ENCODE results near the gene WWOX. TPM values are rescaled to one million over a fixed set of nuclear protein-coding genes. Genes with fewer than 3 reads are reported as not detected.

The WWOX gene
- total RNA-seq, 6 experiments from 2014 or later, result 0.46 to 3.4 (median 1.3) TPM

GRCh38 chr16:78760611-78761010 lies 661.2 kb downstream of the WWOX start:
- H3K4me3 Mint-ChIP-seq, result no peak overlapping the region
- no peak for DNase-seq
- peaks cover 12% of the 10 kb centered on the region; the same call in 1 of the 2 replicates for H3K36me3 Mint-ChIP-seq (ENCODE audit: low read depth)
- no peak for TF ChIP-seq CTCF (IDR thresholded peaks at IDR 0.05)
- H3K9me3 Mint-ChIP-seq, result peaks cover 47% of the 10 kb centered on the region
- no peaks in the 10 kb centered on the region for H3K4me1 Mint-ChIP-seq (ENCODE audit: low read depth)
- H3K27me3 Mint-ChIP-seq (ENCODE audit: insufficient read depth), result peaks cover 1% of the 10 kb centered on the region; the same call in 1 of the 2 replicates
- no peak overlapping the region for H3K27ac Mint-ChIP-seq

GRCh38 chr16:78761427-78761826 lies 662.0 kb downstream of the WWOX start:
- no peak for TF ChIP-seq CTCF (IDR thresholded peaks at IDR 0.05)
- H3K27ac Mint-ChIP-seq, result no peak overlapping the region
- no peak for DNase-seq
- H3K27me3 Mint-ChIP-seq (ENCODE audit: insufficient read depth), result peaks cover 1% of the 10 kb centered on the region; the same call in 1 of the 2 replicates
- H3K9me3 Mint-ChIP-seq, result peaks cover 49% of the 10 kb centered on the region
- no peak overlapping the region for H3K4me3 Mint-ChIP-seq
- no peaks in the 10 kb centered on the region for H3K4me1 Mint-ChIP-seq (ENCODE audit: low read depth)
- peaks cover 8% of the 10 kb centered on the region; the same call in 1 of the 2 replicates for H3K36me3 Mint-ChIP-seq (ENCODE audit: low read depth)

GRCh38 chr16:78762222-78762621 lies 662.8 kb downstream of the WWOX start:
- Mint-ChIP-seq H3K4me3 (no peak overlapping the region), H3K9me3 (peaks cover 47% of the 10 kb centered on the region), H3K4me1 (ENCODE audit: low read depth) (no peaks in the 10 kb centered on the region), H3K27ac (no peak overlapping the region), H3K27me3 (ENCODE audit: insufficient read depth) (peaks cover 1% of the 10 kb centered on the region; the same call in 1 of the 2 replicates), H3K36me3 (ENCODE audit: low read depth) (0 out of 2 replicates have a peak, but pooled peaks cover 6% of the 10 kb centered on the region)
- no peak for DNase-seq
- TF ChIP-seq CTCF (IDR thresholded peaks at IDR 0.05), result no peak

GRCh38 chr16:78763821-78764440 lies 664.5 kb downstream of the WWOX start:
- H3K4me3 Mint-ChIP-seq, result no peak overlapping the region
- H3K4me1 Mint-ChIP-seq (ENCODE audit: low read depth), result no peaks in the 10 kb centered on the region
- no peak for TF ChIP-seq CTCF (IDR thresholded peaks at IDR 0.05)
- 0 out of 2 replicates have a peak, but pooled peaks cover 6% of the 10 kb centered on the region for H3K36me3 Mint-ChIP-seq (ENCODE audit: low read depth)
- H3K9me3 Mint-ChIP-seq, result peaks cover 54% of the 10 kb centered on the region
- no peak overlapping the region for H3K27ac Mint-ChIP-seq
- DNase-seq, result no peak
- H3K27me3 Mint-ChIP-seq (ENCODE audit: insufficient read depth), result peaks cover 1% of the 10 kb centered on the region; the same call in 1 of the 2 replicates

GRCh38 chr16:78764478-78764877 lies 665.0 kb downstream of the WWOX start:
- H3K27ac Mint-ChIP-seq, result no peak overlapping the region
- no peak for TF ChIP-seq CTCF (IDR thresholded peaks at IDR 0.05)
- no peak for DNase-seq
- no peak overlapping the region for H3K4me3 Mint-ChIP-seq
- H3K4me1 Mint-ChIP-seq (ENCODE audit: low read depth), result no peaks in the 10 kb centered on the region
- H3K27me3 Mint-ChIP-seq (ENCODE audit: insufficient read depth), result peaks cover 1% of the 10 kb centered on the region; the same call in 1 of the 2 replicates
- peaks cover 55% of the 10 kb centered on the region for H3K9me3 Mint-ChIP-seq
- H3K36me3 Mint-ChIP-seq (ENCODE audit: low read depth), result 0 out of 2 replicates have a peak, but pooled peaks cover 6% of the 10 kb centered on the region
